Mesothelial cell of epicardium (in vitro differentiated cells): ENCODE data around the gene SUPT20HL2. TPM values are rescaled to one million over a fixed set of nuclear protein-coding genes. Genes with fewer than 3 reads are reported as not detected.

Experiments used
- DNase-seq, 2 experiments: peaks; one replicate each; pipeline ENCODE4 v3.0.0; 2021; ENCODE audit warnings: low spot score in 2 of 2; ENCODE audit not compliant: unreplicated experiment in 2 of 2
- H3K27ac Mint-ChIP-seq: 2 replicates; pipeline ENCODE4 v1.8.0; 2021; ENCODE audit warnings: mixed read lengths
- H3K27me3 Mint-ChIP-seq: 2 replicates; pipeline ENCODE4 v1.8.0; 2021; ENCODE audit warnings: low read depth, mixed read lengths
- H3K36me3 Mint-ChIP-seq: 2 replicates; pipeline ENCODE4 v1.8.0; 2021; ENCODE audit warnings: mixed read lengths
- H3K4me1 Mint-ChIP-seq: 2 replicates; pipeline ENCODE4 v1.8.0; 2021; ENCODE audit warnings: mixed read lengths
- H3K4me3 Mint-ChIP-seq: 2 replicates; pipeline ENCODE4 v1.8.0; 2021; ENCODE audit warnings: mild to moderate bottlenecking, moderate library complexity, mixed read lengths
- H3K9me3 Mint-ChIP-seq: 2 replicates; pipeline ENCODE4 v1.8.0; 2021; ENCODE audit warnings: mixed read lengths
- CTCF ChIP-seq: fragments of 200-600 bp; sonication (generic); IDR thresholded peaks from one replicate; pipeline ENCODE4 v1.5.0; 2021; ENCODE audit warnings: antibody characterized with exemption; ENCODE audit not compliant: unreplicated experiment
- total RNA-seq: library from RNA; stranded (reverse); gene quantifications from 3 replicates; pipeline ENCODE4 v1.2.1, GENCODE V29; 2021

The SUPT20HL2 gene
- total RNA-seq, 1 donor from 2014 or later, result not detected

DNA sequence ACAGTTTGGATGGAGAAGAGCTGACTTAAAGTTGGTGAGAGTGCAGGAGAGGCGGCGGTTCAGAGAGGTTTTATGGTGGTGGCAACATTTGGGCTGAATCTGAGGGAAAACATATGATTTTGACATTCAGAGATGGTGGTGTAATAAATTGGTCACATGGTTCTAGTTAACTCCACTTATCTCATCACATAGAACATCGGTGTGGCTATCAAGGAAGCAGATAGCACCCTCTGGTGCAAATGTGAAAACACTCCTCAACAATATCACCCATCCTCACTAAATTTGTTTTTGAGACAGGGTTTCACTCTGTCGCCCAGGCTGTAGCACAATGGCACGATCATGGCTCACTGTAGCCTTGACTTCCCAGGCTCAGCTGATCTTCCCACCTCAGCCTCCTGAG, 28.8 kb downstream of the SUPT20HL2 start:
- no peak for TF ChIP-seq CTCF
- peaks cover 13% of the 10 kb centered on the region for H3K27me3 Mint-ChIP-seq
- H3K4me1 Mint-ChIP-seq, result peaks cover 12% of the 10 kb centered on the region
- H3K27ac Mint-ChIP-seq, result no peak overlapping the region
- H3K36me3 Mint-ChIP-seq, result no peaks in the 10 kb centered on the region
- peaks cover 5% of the 10 kb centered on the region for H3K9me3 Mint-ChIP-seq
- H3K4me3 Mint-ChIP-seq, result no peak overlapping the region
- no peak for DNase-seq

GRCh38 chrX:24283127-24283794, 30.6 kb downstream of the SUPT20HL2 start:
- Mint-ChIP-seq H3K27me3 (peaks cover 19% of the 10 kb centered on the region), H3K9me3 (no peaks in the 10 kb centered on the region), H3K27ac (no peak overlapping the region), H3K4me3 (no peak overlapping the region), H3K4me1 (peaks cover 10% of the 10 kb centered on the region), H3K36me3 (no peaks in the 10 kb centered on the region)
- no peak for TF ChIP-seq CTCF
- no peak for DNase-seq

DNA sequence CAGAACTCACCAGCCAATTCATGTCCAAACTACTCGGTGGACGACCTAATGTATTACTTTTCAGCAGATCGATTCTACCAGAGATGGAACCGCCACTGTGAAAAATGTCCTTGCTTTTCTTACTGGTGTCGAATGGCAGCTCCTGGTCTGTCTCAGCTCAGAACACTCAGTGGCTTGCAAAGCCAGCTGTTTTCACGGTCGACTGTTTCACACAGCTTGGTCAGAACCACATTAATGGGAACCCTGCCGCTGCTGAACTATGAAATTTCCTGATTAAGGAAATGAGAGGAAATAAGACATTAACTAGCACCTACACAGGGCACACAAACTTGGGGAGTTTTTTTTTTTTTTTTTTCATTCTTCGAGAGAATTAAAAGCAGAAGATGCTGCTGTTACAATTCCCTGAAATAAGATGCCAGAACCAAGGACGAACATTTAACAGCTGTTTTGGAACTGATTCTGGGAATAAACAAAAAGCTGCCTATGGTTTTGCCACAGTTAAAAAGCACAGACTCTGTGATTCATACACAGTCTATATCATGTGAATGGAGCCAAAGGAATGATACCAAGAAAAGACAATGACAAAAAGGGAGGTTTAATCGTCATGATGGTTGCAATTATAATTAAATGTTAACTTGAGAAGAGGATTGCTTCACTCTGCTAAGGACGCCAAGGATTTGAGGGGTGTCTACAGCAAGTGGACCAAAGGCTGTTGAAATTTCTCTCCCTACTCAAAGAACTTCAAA, 31.3 kb downstream of the SUPT20HL2 start:
- DNase-seq, result no peak
- Mint-ChIP-seq H3K4me1 (peaks cover 9% of the 10 kb centered on the region), H3K4me3 (no peak overlapping the region), H3K27ac (no peak overlapping the region), H3K9me3 (no peaks in the 10 kb centered on the region), H3K27me3 (peaks cover 19% of the 10 kb centered on the region), H3K36me3 (no peaks in the 10 kb centered on the region)
- no peak for TF ChIP-seq CTCF

DNA sequence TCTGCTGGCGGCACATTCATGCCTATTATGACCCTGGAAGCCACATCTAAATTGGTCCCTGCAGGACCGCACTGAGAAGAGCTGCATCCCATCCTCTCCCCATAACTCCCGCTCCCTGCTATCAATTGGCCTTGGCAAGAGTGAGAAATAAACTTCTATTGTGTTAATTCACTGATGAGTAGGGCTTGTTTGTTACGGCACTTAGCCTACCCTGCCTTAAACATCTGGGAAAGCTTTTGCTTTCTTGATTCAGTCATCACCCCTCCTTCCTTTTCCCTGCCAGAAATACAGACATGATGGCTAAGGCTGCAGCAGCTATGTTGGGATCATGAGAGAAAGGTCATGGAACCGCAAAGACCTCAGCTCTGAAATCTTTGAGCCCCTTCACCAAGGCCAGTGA, 36.5 kb downstream of the SUPT20HL2 start:
- Mint-ChIP-seq H3K27ac (no peak overlapping the region), H3K9me3 (no peaks in the 10 kb centered on the region), H3K4me3 (no peak overlapping the region), H3K4me1 (peaks cover 3% of the 10 kb centered on the region), H3K36me3 (no peaks in the 10 kb centered on the region), H3K27me3 (peaks cover 18% of the 10 kb centered on the region)
- TF ChIP-seq CTCF, result no peak
- no peak for DNase-seq

DNA sequence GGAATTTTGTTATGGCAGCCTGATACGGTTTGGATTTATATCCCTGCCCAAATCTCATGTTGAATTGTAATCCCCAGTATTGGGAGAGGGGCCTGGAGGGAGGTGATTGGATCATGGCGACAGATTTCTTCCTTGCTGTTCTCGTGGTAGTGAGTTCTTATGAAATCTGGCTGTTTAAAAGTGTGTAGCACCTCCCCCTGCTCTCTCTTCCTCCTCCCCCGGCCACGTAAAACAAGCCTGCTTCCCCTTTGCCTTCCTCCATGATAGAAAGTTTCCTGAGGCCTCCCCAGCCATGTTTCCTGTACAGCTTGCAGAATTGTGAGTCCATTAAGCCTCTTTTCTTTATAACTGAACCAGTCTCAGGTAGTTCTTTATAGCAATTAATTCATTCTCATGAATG, 37.9 kb downstream of the SUPT20HL2 start:
- TF ChIP-seq CTCF, result no peak
- Mint-ChIP-seq H3K36me3 (no peaks in the 10 kb centered on the region), H3K27me3 (peaks cover 20% of the 10 kb centered on the region), H3K4me1 (no peaks in the 10 kb centered on the region), H3K4me3 (no peak overlapping the region), H3K9me3 (peaks cover 7% of the 10 kb centered on the region), H3K27ac (no peak overlapping the region)
- no peak for DNase-seq
